Hippocampal formation (tissue), 2 donors: ENCODE data around the gene SOCS2.
"Not testable (repeated sequence)": the region's sequence is repeated elsewhere in the genome, so short reads cannot be mapped to it uniquely, and the experiment has no call there.

Experiments used
- DNase-seq, 2 donors: peaks; one replicate each; lab custom pipeline; 2025; lab: John Stamatoyannopoulos, UW

Gene SOCS2

GRCh38 chr12:93593843-93594242 is 21.4 kb downstream of the SOCS2 start:
- no peak for DNase-seq

GRCh38 chr12:93594766-93595311 is 22.4 kb downstream of the SOCS2 start:
- no peak for DNase-seq

GRCh38 chr12:93595351-93595750 is 22.9 kb downstream of the SOCS2 start:
- DNase-seq = no peak

- no peak for DNase-seq
Observed at GRCh38 chr12:93597608-93598007, 25.1 kb downstream of the SOCS2 start.

- no peak for DNase-seq
Observed at GRCh38 chr12:93599192-93599591, 26.7 kb downstream of the SOCS2 start.

GRCh38 chr12:93601591-93601990 is 29.1 kb downstream of the SOCS2 start:
- DNase-seq = no peak

- no peak for DNase-seq
Observed at GRCh38 chr12:93602897-93603668, 30.6 kb downstream of the SOCS2 start.

GRCh38 chr12:93603762-93604161 is 31.3 kb downstream of the SOCS2 start:
- no peak for DNase-seq

- DNase-seq = no peak
Observed at GRCh38 chr12:93608313-93608712, 35.8 kb downstream of the SOCS2 start.

GRCh38 chr12:93609281-93610192 is 37.1 kb downstream of the SOCS2 start:
- no peak for DNase-seq

GRCh38 chr12:93612776-93613175 is 40.3 kb downstream of the SOCS2 start:
- DNase-seq = peak; percentile 9 to 29

GRCh38 chr12:93614917-93615596 is 42.6 kb downstream of the SOCS2 start:
- no peak for DNase-seq

GRCh38 chr12:93616584-93617101 is 44.2 kb downstream of the SOCS2 start:
- DNase-seq = no peak

- DNase-seq = no peak
Observed at GRCh38 chr12:93618891-93619410, 46.5 kb downstream of the SOCS2 start.

GRCh38 chr12:93621986-93622385 is 49.5 kb downstream of the SOCS2 start:
- no peak for DNase-seq

- no peak for DNase-seq
Observed at GRCh38 chr12:93622485-93622884, 50.0 kb downstream of the SOCS2 start.

- no peak for DNase-seq
Observed at GRCh38 chr12:93624595-93625294, 52.3 kb downstream of the SOCS2 start.

GRCh38 chr12:93625295-93625645 is 52.8 kb downstream of the SOCS2 start:
- DNase-seq = not testable (repeated sequence)

- DNase-seq = no peak
Observed at GRCh38 chr12:93626160-93626559, 53.7 kb downstream of the SOCS2 start.
